GM19467 (cell line): ENCODE measurements around the gene IER2.
"Not testable (repeated sequence)": the region's sequence is repeated elsewhere in the genome, so short reads cannot be mapped to it uniquely, and the experiment has no call there.

Experiments
- ATAC-seq: cut with Tn5 transposase; IDR thresholded peaks from one replicate; pipeline ENCODE4 v1.9.1; 2021; ENCODE audit warnings: mild to moderate bottlenecking, moderate library complexity; ENCODE audit not compliant: unreplicated experiment

IER2 gene

GRCh38 chr19:13138171-13138915, 11.9 kb upstream of the IER2 start:
- ATAC-seq = no peak

- no peak for ATAC-seq
Measured at GRCh38 chr19:13138916-13139198, 11.4 kb upstream of the IER2 start.

GRCh38 chr19:13139633-13140311, 10.4 kb upstream of the IER2 start:
- no peak for ATAC-seq

GRCh38 chr19:13146763-13147563, 3.2 kb upstream of the IER2 start:
- no peak for ATAC-seq

GRCh38 chr19:13149173-13149627, 1.0 kb upstream of the IER2 start:
- not testable (repeated sequence) for ATAC-seq

- no peak for ATAC-seq
Measured at GRCh38 chr19:13149628-13150186, 504 bp upstream of the IER2 start.

GRCh38 chr19:13150931-13151604, 857 bp downstream of the IER2 start:
- no peak for ATAC-seq

- no peak for ATAC-seq
Measured at GRCh38 chr19:13151605-13152355, 1.6 kb downstream of the IER2 start.

GRCh38 chr19:13152356-13152973, 2.3 kb downstream of the IER2 start:
- ATAC-seq = no peak

- no peak for ATAC-seq
Measured at GRCh38 chr19:13152974-13153568, 2.9 kb downstream of the IER2 start.

- no peak for ATAC-seq
Measured at GRCh38 chr19:13153569-13154240, 3.5 kb downstream of the IER2 start.

- no peak for ATAC-seq
Measured at GRCh38 chr19:13154241-13154778, 4.1 kb downstream of the IER2 start.

GRCh38 chr19:13154911-13155471, 4.8 kb downstream of the IER2 start:
- ATAC-seq = no peak

- no peak for ATAC-seq
Measured at GRCh38 chr19:13155472-13156359, 5.5 kb downstream of the IER2 start.

GRCh38 chr19:13159713-13160112, 9.5 kb downstream of the IER2 start:
- no peak for ATAC-seq

- no peak for ATAC-seq
Measured at GRCh38 chr19:13160557-13160956, 10.3 kb downstream of the IER2 start.
